Measurements from ENCODE around the gene KRT82. TPM values are rescaled to one million over a fixed set of nuclear protein-coding genes. Genes with fewer than 3 reads are reported as not detected.

Gene KRT82
- total RNA-seq, 3 donors from 2014 or later, result not detected

- no peaks in the 10 kb centered on the region for H3K4me1 ChIP-seq
- no peaks in the 10 kb centered on the region for H3K27me3 ChIP-seq
- TF ChIP-seq POLR2A (IDR thresholded peaks at IDR 0.05), result no peak
- no peak for DNase-seq (ENCODE audit: low spot score in 2 of 2)
- no peak overlapping the region for H3K4me3 ChIP-seq
- intact Hi-C loops (cut with DNase I; ENCODE audit: low total_unique reads), result no loop called here
- H3K36me3 ChIP-seq, result no peaks in the 10 kb centered on the region
- no peaks in the 10 kb centered on the region for H3K9me3 ChIP-seq
- H3K27ac ChIP-seq, result peak overlapping the region; percentile 80 to 86
Measured at GRCh38 chr12:52434760-52435530, 28.8 kb upstream of the KRT82 start.

- no peaks in the 10 kb centered on the region for H3K27me3 ChIP-seq
- peak within 1 kb of the TSS; percentile 80 to 86 for H3K27ac ChIP-seq
- TF ChIP-seq POLR2AphosphoS5 (IDR thresholded peaks at IDR 0.05) (no peak), CTCF (IDR thresholded peaks at IDR 0.05) (no peak), POLR2A (IDR thresholded peaks at IDR 0.05) (no peak)
- DNase-seq (ENCODE audit: low spot score in 2 of 2), result no peak
- no peak within 1 kb of the TSS for H3K4me3 ChIP-seq
- H3K36me3 ChIP-seq, result no peaks in the 10 kb centered on the region
- intact Hi-C loops (cut with DNase I; ENCODE audit: low total_unique reads), result no loop called here
- H3K9me3 ChIP-seq, result no peaks in the 10 kb centered on the region
- H3K4me1 ChIP-seq, result no peaks in the 10 kb centered on the region
Measured at GRCh38 chr12:52434081-52434733, 28.1 kb upstream of the KRT82 start, which contains the start of gene KRT75. Gene KRT75, minus strand, starts transcription at chr12:52434371. Its CDS starts 67 bp downstream, at chr12:52434304.

GRCh38 chr12:52433501-52434080 lies 27.5 kb upstream of the KRT82 start:
- no peaks in the 10 kb centered on the region for H3K9me3 ChIP-seq
- no peak overlapping the region for H3K4me3 ChIP-seq
- H3K27me3 ChIP-seq, result no peaks in the 10 kb centered on the region
- DNase-seq (ENCODE audit: low spot score in 2 of 2), result peak in 1 of 2 donors; percentile 14
- no peaks in the 10 kb centered on the region for H3K36me3 ChIP-seq
- H3K27ac ChIP-seq, result no peak overlapping the region
- H3K4me1 ChIP-seq, result no peaks in the 10 kb centered on the region
- no peak for TF ChIP-seq POLR2AphosphoS5 (IDR thresholded peaks at IDR 0.05)
- TF ChIP-seq CTCF (IDR thresholded peaks at IDR 0.05), result no peak
- no peak for TF ChIP-seq POLR2A (IDR thresholded peaks at IDR 0.05)
- intact Hi-C loops (cut with DNase I; ENCODE audit: low total_unique reads), result no loop called here

- Histone ChIP-seq H3K4me3 (no peak overlapping the region), H3K27me3 (no peaks in the 10 kb centered on the region), H3K9me3 (no peaks in the 10 kb centered on the region), H3K27ac (no peak overlapping the region), H3K4me1 (no peaks in the 10 kb centered on the region), H3K36me3 (no peaks in the 10 kb centered on the region)
- DNase-seq (ENCODE audit: low spot score in 2 of 2), result no peak
- TF ChIP-seq POLR2A (IDR thresholded peaks at IDR 0.05), result no peak
- TF ChIP-seq CTCF (IDR thresholded peaks at IDR 0.05), result no peak
- TF ChIP-seq POLR2AphosphoS5 (IDR thresholded peaks at IDR 0.05), result no peak
- intact Hi-C loops (cut with DNase I; ENCODE audit: low total_unique reads), result no loop called here
Measured at GRCh38 chr12:52432559-52433207, 26.5 kb upstream of the KRT82 start.

GRCh38 chr12:52428121-52428520 lies 22.0 kb upstream of the KRT82 start:
- Histone ChIP-seq H3K27me3 (no peaks in the 10 kb centered on the region), H3K4me3 (no peak overlapping the region), H3K9me3 (no peaks in the 10 kb centered on the region), H3K4me1 (no peaks in the 10 kb centered on the region), H3K36me3 (no peaks in the 10 kb centered on the region), H3K27ac (no peak overlapping the region)
- TF ChIP-seq POLR2A (IDR thresholded peaks at IDR 0.05) (no peak), POLR2AphosphoS5 (IDR thresholded peaks at IDR 0.05) (no peak), CTCF (IDR thresholded peaks at IDR 0.05) (no peak)
- no peak for DNase-seq (ENCODE audit: low spot score in 2 of 2)
- intact Hi-C loops (cut with DNase I; ENCODE audit: low total_unique reads), result no loop called here
